GM19328 (cell line): Measurements from ENCODE around the gene PPP1R7.
"Not testable (repeated sequence)": the region's sequence is repeated elsewhere in the genome, so short reads cannot be mapped to it uniquely, and the experiment has no call there.

ENCODE experiments used
- ATAC-seq: cut with Tn5 transposase; IDR thresholded peaks from one replicate; pipeline ENCODE4 v1.9.1; 2021; ENCODE audit warnings: mild to moderate bottlenecking, moderate library complexity; ENCODE audit not compliant: unreplicated experiment

Gene PPP1R7

GRCh38 chr2:241149925-241150659 lies at the start of gene PPP1R7:
PPP1R7 (plus strand) TSS chr2:241150467; CDS start chr2:241150496, 29 bp downstream.
- ATAC-seq: peak; percentile 57

- ATAC-seq: peak; percentile 86
Measured at GRCh38 chr2:241102239-241102803, 47.9 kb upstream of the PPP1R7 start, which contains the start of gene MTERF4. MTERF4 (minus strand) TSS chr2:241102287; CDS start chr2:241102273, 14 bp downstream.

GRCh38 chr2:241103176-241103595 lies 47.1 kb upstream of the PPP1R7 start:
- no peak for ATAC-seq

- not testable (repeated sequence) for ATAC-seq
Measured at GRCh38 chr2:241104611-241105010, 45.7 kb upstream of the PPP1R7 start.

- no peak for ATAC-seq
Measured at GRCh38 chr2:241105641-241106040, 44.6 kb upstream of the PPP1R7 start.

- ATAC-seq: no peak
Measured at GRCh38 chr2:241107031-241107783, 43.1 kb upstream of the PPP1R7 start.

GRCh38 chr2:241108271-241109209 lies 41.7 kb upstream of the PPP1R7 start:
- no peak for ATAC-seq

- ATAC-seq: no peak
Measured at GRCh38 chr2:241109210-241110088, 40.8 kb upstream of the PPP1R7 start.

- no peak for ATAC-seq
Measured at GRCh38 chr2:241110089-241110606, 40.1 kb upstream of the PPP1R7 start.

- no peak for ATAC-seq
Measured at GRCh38 chr2:241110607-241111439, 39.4 kb upstream of the PPP1R7 start.

- ATAC-seq: no peak
Measured at GRCh38 chr2:241111440-241111805, 38.8 kb upstream of the PPP1R7 start.

GRCh38 chr2:241112046-241112445 lies 38.2 kb upstream of the PPP1R7 start:
- ATAC-seq: no peak

- ATAC-seq: no peak
Measured at GRCh38 chr2:241112592-241112991, 37.7 kb upstream of the PPP1R7 start.

- no peak for ATAC-seq
Measured at GRCh38 chr2:241114836-241115235, 35.4 kb upstream of the PPP1R7 start.

GRCh38 chr2:241115361-241115760 lies 34.9 kb upstream of the PPP1R7 start:
- no peak for ATAC-seq

- ATAC-seq: no peak
Measured at GRCh38 chr2:241116606-241117560, 33.4 kb upstream of the PPP1R7 start.

- ATAC-seq: no peak
Measured at GRCh38 chr2:241118737-241119505, 31.3 kb upstream of the PPP1R7 start.
